ENCODE results near the gene FOXK1.

DNA sequence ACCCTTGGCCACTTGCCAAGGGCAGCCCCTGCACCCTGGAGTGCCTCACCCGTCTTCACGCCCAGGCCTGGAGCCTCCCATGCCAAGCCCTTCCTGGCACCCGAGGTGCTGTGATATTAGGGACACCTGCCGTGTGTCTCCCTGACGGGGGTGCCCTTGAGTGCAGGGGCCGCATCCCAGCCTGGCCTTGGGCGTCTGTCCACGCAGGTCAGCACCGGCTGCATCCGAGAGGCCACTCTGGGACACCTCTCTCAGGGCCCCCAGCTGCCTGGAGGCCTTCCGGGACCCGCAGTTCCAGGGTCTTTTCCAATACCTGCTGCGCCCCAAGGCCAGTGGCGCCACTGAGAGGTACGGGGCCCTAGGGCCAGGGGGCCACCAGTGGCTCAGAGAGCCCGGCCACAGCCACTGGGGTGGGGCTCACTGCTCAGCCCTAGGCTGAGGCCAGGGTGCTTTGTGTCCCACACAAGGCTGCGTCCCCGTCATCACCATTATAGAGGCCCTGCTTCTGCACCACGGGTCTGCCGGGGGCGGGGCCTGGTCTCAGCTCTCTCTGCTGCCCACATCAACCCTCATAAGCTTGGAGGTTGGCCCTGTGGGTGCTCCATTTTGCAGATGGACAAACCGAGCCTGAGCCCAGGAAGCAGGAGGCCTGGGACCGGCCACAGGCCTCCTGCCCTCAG lies 106.0 kb downstream of the FOXK1 start:
- TF ChIP-seq, protein P1, sequence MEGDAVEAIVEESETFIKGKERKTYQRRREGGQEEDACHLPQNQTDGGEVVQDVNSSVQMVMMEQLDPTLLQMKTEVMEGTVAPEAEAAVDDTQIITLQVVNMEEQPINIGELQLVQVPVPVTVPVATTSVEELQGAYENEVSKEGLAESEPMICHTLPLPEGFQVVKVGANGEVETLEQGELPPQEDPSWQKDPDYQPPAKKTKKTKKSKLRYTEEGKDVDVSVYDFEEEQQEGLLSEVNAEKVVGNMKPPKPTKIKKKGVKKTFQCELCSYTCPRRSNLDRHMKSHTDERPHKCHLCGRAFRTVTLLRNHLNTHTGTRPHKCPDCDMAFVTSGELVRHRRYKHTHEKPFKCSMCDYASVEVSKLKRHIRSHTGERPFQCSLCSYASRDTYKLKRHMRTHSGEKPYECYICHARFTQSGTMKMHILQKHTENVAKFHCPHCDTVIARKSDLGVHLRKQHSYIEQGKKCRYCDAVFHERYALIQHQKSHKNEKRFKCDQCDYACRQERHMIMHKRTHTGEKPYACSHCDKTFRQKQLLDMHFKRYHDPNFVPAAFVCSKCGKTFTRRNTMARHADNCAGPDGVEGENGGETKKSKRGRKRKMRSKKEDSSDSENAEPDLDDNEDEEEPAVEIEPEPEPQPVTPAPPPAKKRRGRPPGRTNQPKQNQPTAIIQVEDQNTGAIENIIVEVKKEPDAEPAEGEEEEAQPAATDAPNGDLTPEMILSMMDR (IDR thresholded peaks at IDR 0.05) = no peak
- no peak for TF ChIP-seq POLR2A (IDR thresholded peaks at IDR 0.05)
- no peak for TF ChIP-seq EP300 (IDR thresholded peaks at IDR 0.05)

Data from ovary (tissue), 3 donors.